Stimulated activated CD4-positive, alpha-beta T cell treated with anti-CD3 and anti-CD28 coated beads, TNF-alpha, amount 100 ng/mL, for 1 hour (primary cell): ENCODE data around the gene RNF14.
"Not testable (repeated sequence)": the region's sequence is repeated elsewhere in the genome, so short reads cannot be mapped to it uniquely, and the experiment has no call there.

Experiments used
- DNase-seq, 3 donors: peaks; one replicate each; pipeline ENCODE4 v3.0.0-alpha.2; 2020; ENCODE audit warnings: low read depth in 3 of 3, low spot score in 1 of 3

Gene RNF14

GRCh38 chr5:141968914-141969608, at the start of gene RNF14:
Gene RNF14 (plus strand): TSS chr5:141969105. CDS start chr5:141973589, 4,484 bp downstream.
- DNase-seq = peak; percentile 83 to 86 (median 85)

- DNase-seq = no peak
Observed at GRCh38 chr5:141919218-141920119, 49.4 kb upstream of the RNF14 start.

GRCh38 chr5:141920771-141921170, 48.1 kb upstream of the RNF14 start:
- no peak for DNase-seq

- not testable (repeated sequence) for DNase-seq
Observed at GRCh38 chr5:141922827-141923447, 46.0 kb upstream of the RNF14 start.

GRCh38 chr5:141923448-141924313, 45.2 kb upstream of the RNF14 start, which contains the start of gene DELE1:
Gene DELE1 (plus strand): TSS chr5:141923871. CDS start chr5:141923942, 71 bp downstream.
- DNase-seq = peak; percentile 68 to 93 (median 71)

- no peak for DNase-seq
Observed at GRCh38 chr5:141926434-141926833, 42.5 kb upstream of the RNF14 start.

GRCh38 chr5:141928051-141928450, 40.9 kb upstream of the RNF14 start:
- DNase-seq = no peak

- DNase-seq = no peak
Observed at GRCh38 chr5:141929398-141930058, 39.4 kb upstream of the RNF14 start.

GRCh38 chr5:141931694-141932093, 37.2 kb upstream of the RNF14 start:
- no peak for DNase-seq

- no peak for DNase-seq
Observed at GRCh38 chr5:141933151-141933550, 35.8 kb upstream of the RNF14 start.

- no peak for DNase-seq
Observed at GRCh38 chr5:141934099-141934844, 34.6 kb upstream of the RNF14 start.

GRCh38 chr5:141935538-141935937, 33.4 kb upstream of the RNF14 start:
- no peak for DNase-seq

GRCh38 chr5:141940695-141941271, 28.1 kb upstream of the RNF14 start:
- DNase-seq = no peak

- DNase-seq = no peak
Observed at GRCh38 chr5:141941307-141941706, 27.6 kb upstream of the RNF14 start.

GRCh38 chr5:141941779-141942178, 27.1 kb upstream of the RNF14 start:
- no peak for DNase-seq

GRCh38 chr5:141942185-141942857, 26.6 kb upstream of the RNF14 start:
- no peak for DNase-seq

- no peak for DNase-seq
Observed at GRCh38 chr5:141944076-141944475, 24.8 kb upstream of the RNF14 start.

GRCh38 chr5:141945511-141946051, 23.3 kb upstream of the RNF14 start:
- DNase-seq = no peak
